Measurements from ENCODE around the gene ANKRD35.

GRCh38 chr1:145927916-145928643 is 42.4 kb upstream of the ANKRD35 start:
- TF ChIP-seq, protein P1, sequence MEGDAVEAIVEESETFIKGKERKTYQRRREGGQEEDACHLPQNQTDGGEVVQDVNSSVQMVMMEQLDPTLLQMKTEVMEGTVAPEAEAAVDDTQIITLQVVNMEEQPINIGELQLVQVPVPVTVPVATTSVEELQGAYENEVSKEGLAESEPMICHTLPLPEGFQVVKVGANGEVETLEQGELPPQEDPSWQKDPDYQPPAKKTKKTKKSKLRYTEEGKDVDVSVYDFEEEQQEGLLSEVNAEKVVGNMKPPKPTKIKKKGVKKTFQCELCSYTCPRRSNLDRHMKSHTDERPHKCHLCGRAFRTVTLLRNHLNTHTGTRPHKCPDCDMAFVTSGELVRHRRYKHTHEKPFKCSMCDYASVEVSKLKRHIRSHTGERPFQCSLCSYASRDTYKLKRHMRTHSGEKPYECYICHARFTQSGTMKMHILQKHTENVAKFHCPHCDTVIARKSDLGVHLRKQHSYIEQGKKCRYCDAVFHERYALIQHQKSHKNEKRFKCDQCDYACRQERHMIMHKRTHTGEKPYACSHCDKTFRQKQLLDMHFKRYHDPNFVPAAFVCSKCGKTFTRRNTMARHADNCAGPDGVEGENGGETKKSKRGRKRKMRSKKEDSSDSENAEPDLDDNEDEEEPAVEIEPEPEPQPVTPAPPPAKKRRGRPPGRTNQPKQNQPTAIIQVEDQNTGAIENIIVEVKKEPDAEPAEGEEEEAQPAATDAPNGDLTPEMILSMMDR (IDR thresholded peaks at IDR 0.05; ENCODE audit: insufficient read depth, low read length, poor library complexity, severe bottlenecking) = no peak
- TF ChIP-seq EZH2phosphoT487 (conservative IDR thresholded peaks at IDR 0.05; ENCODE audit: low read length) = no peak
